Measurements from ENCODE around the gene TULP1. TPM values are rescaled to one million over a fixed set of nuclear protein-coding genes. Genes with fewer than 3 reads are reported as not detected.
A peak's percentile ranks its signal among the peaks of the same experiment; 100 is the strongest.

Gene TULP1
- total RNA-seq, 4 donors from 2014 or later, result not detected

- H3K36me3 ChIP-seq, result no peaks in the 10 kb centered on the region
- intact Hi-C loops (cut with DNase I), result no loop called here
- peaks cover 10 to 64% of the 10 kb centered on the region in 2 donors for H3K4me1 ChIP-seq
- H3K9me3 ChIP-seq, result no peaks in the 10 kb centered on the region
- H3K27me3 ChIP-seq, result no peaks in the 10 kb centered on the region
- WGBS, 2 donors, result 80 to 85% methylated on average over 8 to 9 of the region's 9 CpGs
- TF ChIP-seq POLR2A (IDR thresholded peaks at IDR 0.05), result no peak
- TF ChIP-seq CTCF (IDR thresholded peaks at IDR 0.05), result no peak
- DNase-seq, result peak in 1 of 2 donors; percentile 16
- peak overlapping the region in 2 of 3 donors; percentile 82 to 90 for H3K27ac ChIP-seq
- peak overlapping the region in 2 of 3 donors; percentile 89 to 91 for H3K4me3 ChIP-seq (replicated peaks in 1 of 3)
Measured at GRCh38 chr6:35495258-35496035, 17.2 kb downstream of the TULP1 start.

GRCh38 chr6:35494161-35494563, 18.5 kb downstream of the TULP1 start:
- intact Hi-C loops (cut with DNase I), result no loop called here
- DNase-seq, result no peak
- Histone ChIP-seq H3K27ac (no peak overlapping the region), H3K9me3 (no peaks in the 10 kb centered on the region), H3K36me3 (no peaks in the 10 kb centered on the region), H3K4me3 (replicated peaks in 1 of 3) (no peak overlapping the region), H3K4me1 (peaks cover 18 to 70% of the 10 kb centered on the region in 2 donors), H3K27me3 (no peaks in the 10 kb centered on the region)
- 38 to 47% methylated on average over 3 to 4 of the region's 4 CpGs for WGBS, 2 donors
- no peak for TF ChIP-seq CTCF (IDR thresholded peaks at IDR 0.05)
- no peak for TF ChIP-seq POLR2A (IDR thresholded peaks at IDR 0.05)

GRCh38 chr6:35493307-35493983, 19.3 kb downstream of the TULP1 start:
- no peak for DNase-seq
- TF ChIP-seq CTCF (IDR thresholded peaks at IDR 0.05) (no peak), POLR2A (IDR thresholded peaks at IDR 0.05) (no peak)
- Histone ChIP-seq H3K9me3 (no peaks in the 10 kb centered on the region), H3K27ac (no peak overlapping the region), H3K4me1 (peaks cover 18 to 69% of the 10 kb centered on the region in 2 donors), H3K4me3 (replicated peaks in 1 of 3) (no peak overlapping the region), H3K27me3 (no peaks in the 10 kb centered on the region), H3K36me3 (no peaks in the 10 kb centered on the region)
- 83 to 89% methylated on average over 28 of the region's 28 CpGs for WGBS, 2 donors
- intact Hi-C loops (cut with DNase I), result no loop called here

- Histone ChIP-seq H3K27ac (no peak overlapping the region), H3K9me3 (no peaks in the 10 kb centered on the region), H3K4me3 (replicated peaks in 1 of 3) (no peak overlapping the region), H3K36me3 (no peaks in the 10 kb centered on the region), H3K4me1 (peaks cover 15 to 68% of the 10 kb centered on the region in 2 donors), H3K27me3 (no peaks in the 10 kb centered on the region)
- intact Hi-C loops (cut with DNase I), result no loop called here
- WGBS, 2 donors, result 93 to 96% methylated on average over 7 of the region's 7 CpGs
- no peak for DNase-seq
- TF ChIP-seq POLR2A (IDR thresholded peaks at IDR 0.05), result no peak
- no peak for TF ChIP-seq CTCF (IDR thresholded peaks at IDR 0.05)
Measured at GRCh38 chr6:35492974-35493284, 19.8 kb downstream of the TULP1 start.
